OCI-LY1 (cell line): Measurements from ENCODE around the gene ZSCAN20.

ENCODE experiments used
- CTCF ChIP-seq: fragments of 200-600 bp; sonication (generic), shearing (Covaris generic); IDR thresholded peaks from 2 replicates; pipeline ENCODE4 v1.5.1; 2017; ENCODE audit warnings: mild to moderate bottlenecking, antibody characterized with exemption, low read length, moderate library complexity, mixed read lengths
- EZH2 ChIP-seq: fragments of 200-600 bp; sonication (generic), shearing (Covaris generic); IDR thresholded peaks from 2 replicates; pipeline ENCODE4 v1.8.0; 2017; ENCODE audit warnings: borderline replicate concordance, mixed run types, mild to moderate bottlenecking, antibody characterized with exemption, low read length, moderate library complexity, mixed read lengths

GRCh38 chr1:33443705-33444180, 28.7 kb upstream of the ZSCAN20 start:
- TF ChIP-seq CTCF (no peak), EZH2 (no peak)
